Calu3 (cell line): ENCODE data around the gene MSLN. TPM values are rescaled to one million over a fixed set of nuclear protein-coding genes. Genes with fewer than 3 reads are reported as not detected.

Experiments used
- BruUV-seq: library from RNA; stranded (reverse); fragments of 400-500 nt; replicated peaks from 2 replicates; lab custom pipeline; 2021; lab: Mats Ljungman, UMichigan
- CTCF ChIA-PET: fragments of 300-600 bp; sonication (Branson Sonifier 250); formaldehyde crosslinking; loops from one replicate; lab custom pipeline; 2022; ENCODE audit warnings: antibody characterized with exemption; lab: Charles Lee
- DNase-seq: peaks from one replicate; pipeline ENCODE4 v3.0.0; 2022
- H3K27ac Mint-ChIP-seq: one replicate; pipeline ENCODE4 v1.8.0; 2022; ENCODE audit warnings: mixed read lengths; ENCODE audit not compliant: unreplicated experiment
- H3K27me3 Mint-ChIP-seq: one replicate; pipeline ENCODE4 v1.8.0; 2022; ENCODE audit warnings: mixed read lengths; ENCODE audit not compliant: unreplicated experiment
- H3K36me3 Mint-ChIP-seq: one replicate; pipeline ENCODE4 v1.8.0; 2022; ENCODE audit warnings: mild to moderate bottlenecking, moderate library complexity, mixed read lengths; ENCODE audit not compliant: insufficient read depth, unreplicated experiment
- H3K4me1 Mint-ChIP-seq: one replicate; pipeline ENCODE4 v1.8.0; 2022; ENCODE audit warnings: mild to moderate bottlenecking, low read depth, mixed read lengths; ENCODE audit not compliant: unreplicated experiment
- H3K4me3 Mint-ChIP-seq: one replicate; pipeline ENCODE4 v1.8.0; 2022; ENCODE audit warnings: mild to moderate bottlenecking, low read depth, moderate library complexity, mixed read lengths; ENCODE audit not compliant: unreplicated experiment
- H3K9me3 Mint-ChIP-seq: one replicate; pipeline ENCODE4 v1.8.0; 2022; ENCODE audit warnings: low read depth, mixed read lengths; ENCODE audit not compliant: unreplicated experiment
- intact Hi-C: fragments of 100-400 bp; cut with micrococcal nuclease; formaldehyde crosslinking; loops from one replicate; pipeline ENCODE4 v1.10.0; 2022; ENCODE audit not compliant: unreplicated experiment
- total RNA-seq: library from RNA; stranded (reverse); gene quantifications from 2 replicates; pipeline ENCODE4 v1.2.3, GENCODE V29; 2022
- TF ChIP-seq, protein P1 (sequence below): fragments of 200-600 bp; IDR thresholded peaks from one replicate; pipeline ENCODE4 v1.8.0; 2022; ENCODE audit warnings: antibody characterized with exemption; ENCODE audit not compliant: unreplicated experiment

MSLN gene
- total RNA-seq, 1 experiment from 2014 or later: 3.4 TPM

- TF ChIP-seq, protein P1, sequence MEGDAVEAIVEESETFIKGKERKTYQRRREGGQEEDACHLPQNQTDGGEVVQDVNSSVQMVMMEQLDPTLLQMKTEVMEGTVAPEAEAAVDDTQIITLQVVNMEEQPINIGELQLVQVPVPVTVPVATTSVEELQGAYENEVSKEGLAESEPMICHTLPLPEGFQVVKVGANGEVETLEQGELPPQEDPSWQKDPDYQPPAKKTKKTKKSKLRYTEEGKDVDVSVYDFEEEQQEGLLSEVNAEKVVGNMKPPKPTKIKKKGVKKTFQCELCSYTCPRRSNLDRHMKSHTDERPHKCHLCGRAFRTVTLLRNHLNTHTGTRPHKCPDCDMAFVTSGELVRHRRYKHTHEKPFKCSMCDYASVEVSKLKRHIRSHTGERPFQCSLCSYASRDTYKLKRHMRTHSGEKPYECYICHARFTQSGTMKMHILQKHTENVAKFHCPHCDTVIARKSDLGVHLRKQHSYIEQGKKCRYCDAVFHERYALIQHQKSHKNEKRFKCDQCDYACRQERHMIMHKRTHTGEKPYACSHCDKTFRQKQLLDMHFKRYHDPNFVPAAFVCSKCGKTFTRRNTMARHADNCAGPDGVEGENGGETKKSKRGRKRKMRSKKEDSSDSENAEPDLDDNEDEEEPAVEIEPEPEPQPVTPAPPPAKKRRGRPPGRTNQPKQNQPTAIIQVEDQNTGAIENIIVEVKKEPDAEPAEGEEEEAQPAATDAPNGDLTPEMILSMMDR: no peak
- Mint-ChIP-seq H3K27me3 (no peaks in the 10 kb centered on the region), H3K27ac (peak overlapping the region; percentile 77), H3K4me3 (peak overlapping the region; percentile 84), H3K4me1 (peaks cover 27% of the 10 kb centered on the region), H3K9me3 (no peaks in the 10 kb centered on the region), H3K36me3 (peaks cover 82% of the 10 kb centered on the region)
- intact Hi-C loops: no loop called here
- BruUV-seq: no TSS peak
- CTCF ChIA-PET: interaction anchor here (1.2 kb wide), 1 partner anchor 42 kb away, joined by 4 read pairs; the partner anchor contains the start of gene MSLN
- DNase-seq: no peak
Observed at GRCh38 chr16:718922-719321, 41.6 kb upstream of the MSLN start.

GRCh38 chr16:719815-720446 lies 40.6 kb upstream of the MSLN start:
- TSS peak; percentile 74 for BruUV-seq
- H3K4me1 Mint-ChIP-seq: peaks cover 27% of the 10 kb centered on the region
- CTCF ChIA-PET: interaction anchor here (0.6 to 1.2 kb wide), 9 partner anchors 20 to 317 kb away, joined by 3 to 5 read pairs (median 4); partner anchors contain the start of genes CHTF18, CIAO3, MSLN and RPUSD1
- intact Hi-C loops: no loop called here
- H3K4me3 Mint-ChIP-seq: peak overlapping the region; percentile 84
- no peaks in the 10 kb centered on the region for H3K9me3 Mint-ChIP-seq
- DNase-seq: peak; percentile 62
- peaks cover 77% of the 10 kb centered on the region for H3K36me3 Mint-ChIP-seq
- peak overlapping the region; percentile 77 for H3K27ac Mint-ChIP-seq
- TF ChIP-seq, protein P1: peak; percentile 45
- H3K27me3 Mint-ChIP-seq: no peaks in the 10 kb centered on the region

DNA sequence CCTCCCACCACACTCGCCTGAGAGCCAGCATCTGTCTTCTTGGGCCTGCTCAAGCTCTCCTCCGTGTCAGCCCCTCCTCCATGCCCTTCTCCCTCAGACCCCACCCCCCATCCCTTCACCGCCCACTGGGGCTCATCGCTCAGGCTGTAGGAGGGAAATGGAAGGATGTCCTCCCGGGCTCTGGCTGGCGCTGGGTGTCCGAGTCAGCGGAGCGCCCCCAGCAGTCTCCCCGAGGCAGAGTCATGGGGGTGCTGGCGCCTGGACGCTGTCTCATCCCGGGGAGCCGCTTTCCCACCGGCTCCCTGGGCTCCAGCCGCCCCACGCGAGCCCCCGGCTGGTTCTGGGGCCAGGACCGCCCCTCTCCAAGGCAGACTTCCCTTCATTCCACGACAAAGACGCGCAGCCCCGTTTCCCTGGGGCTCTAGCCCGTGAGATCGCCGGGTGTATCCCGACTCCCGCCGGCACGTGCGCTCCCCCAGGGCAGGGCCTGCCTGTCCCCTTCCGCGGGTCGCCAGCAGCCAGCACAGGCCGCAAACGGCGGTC lies 40.0 kb upstream of the MSLN start:
- no TSS peak for BruUV-seq

GRCh38 chr16:720990-721764 lies 39.4 kb upstream of the MSLN start, which contains the start of gene ANTKMT:
ANTKMT (plus strand) TSS chr16:721146; CDS start chr16:721275, 129 bp downstream.
- intact Hi-C loops: no loop called here
- BruUV-seq: no TSS peak
- peak within 1 kb of the TSS; percentile 77 for H3K27ac Mint-ChIP-seq
- peak within 1 kb of the TSS; percentile 84 for H3K4me3 Mint-ChIP-seq
- TF ChIP-seq, protein P1: no peak
- H3K27me3 Mint-ChIP-seq: no peaks in the 10 kb centered on the region
- H3K36me3 Mint-ChIP-seq: peaks cover 78% of the 10 kb centered on the region
- H3K9me3 Mint-ChIP-seq: no peaks in the 10 kb centered on the region
- H3K4me1 Mint-ChIP-seq: peaks cover 25% of the 10 kb centered on the region
- peak; percentile 96 for DNase-seq
- CTCF ChIA-PET: interaction anchor here (1.0 to 1.3 kb wide), 2 partner anchors 9 to 15 kb away, joined by 5 to 6 read pairs; no protein-coding TSS in a partner anchor

More for the DNA sequence above, 40.0 kb upstream of the MSLN start:
- CTCF ChIA-PET: interaction anchor here (0.7 to 1.3 kb wide), 8 partner anchors 8 to 316 kb away, joined by 3 to 6 read pairs (median 4); partner anchors contain the start of genes CHTF18, MSLN and RPUSD1
- Mint-ChIP-seq H3K4me3 (peak overlapping the region; percentile 84), H3K36me3 (peaks cover 78% of the 10 kb centered on the region), H3K27me3 (no peaks in the 10 kb centered on the region), H3K9me3 (no peaks in the 10 kb centered on the region), H3K27ac (peak overlapping the region; percentile 77), H3K4me1 (peaks cover 27% of the 10 kb centered on the region)
- intact Hi-C loops: no loop called here
- TF ChIP-seq, protein P1: no peak
- peak; percentile 50 for DNase-seq
